ENCODE measurements around the gene TIGIT.

- peak; percentile 92 to 93 (median 93) for TF ChIP-seq CTCF (IDR thresholded peaks at IDR 0.05 in 2 of 3, conservative IDR thresholded peaks at IDR 0.05 in 1 of 3; ENCODE audit: control insufficient read depth in 2 of 3, extremely low read depth in 1 of 3, insufficient read depth in 1 of 3, low read depth in 3 of 3, low read length in 3 of 3)
- no peak for TF ChIP-seq EZH2 (IDR thresholded peaks at IDR 0.05; ENCODE audit: borderline replicate concordance, control insufficient read depth, low read depth, low read length)
- peak; percentile 79 for TF ChIP-seq BCL11A (IDR thresholded peaks at IDR 0.05; ENCODE audit: low read depth, low read length)
- peak; percentile 93 for TF ChIP-seq FOXM1 (IDR thresholded peaks at IDR 0.05; ENCODE audit: low read depth, low read length)
- TF ChIP-seq POLR2A (IDR thresholded peaks at IDR 0.05; ENCODE audit: low read depth, low read length), result peak; percentile 55
Observed at GRCh38 chr3:114290911-114291901, 2.6 kb upstream of the TIGIT start.

All from GM12878 (cell line).